Right forelimb (tissue), 1 donor: ENCODE measurements around the gene SORCS2.

Experiments
- DNase-seq: peaks from one replicate; pipeline ENCODE4 v3.0.0-alpha.2; 2018

Gene SORCS2

DNA sequence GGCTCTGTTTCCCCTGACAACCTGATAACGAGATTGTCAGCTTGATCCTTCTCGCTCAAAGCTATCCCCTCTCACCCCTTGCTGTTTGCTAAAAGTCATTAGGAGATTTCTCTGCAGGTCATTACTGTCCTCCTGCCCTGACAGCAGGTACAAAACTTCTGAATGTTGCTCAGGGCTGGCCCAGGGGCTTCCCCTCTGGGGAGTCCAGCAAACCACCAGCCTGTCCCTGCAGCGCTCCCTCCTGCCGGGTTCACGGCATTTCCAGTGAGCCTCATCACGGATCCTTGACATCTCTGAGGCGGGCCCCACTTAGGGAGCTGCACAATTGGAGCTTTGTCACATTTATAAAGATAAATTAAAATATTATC is 5.2 kb upstream of the SORCS2 start:
- DNase-seq, result peak; percentile 33

DNA sequence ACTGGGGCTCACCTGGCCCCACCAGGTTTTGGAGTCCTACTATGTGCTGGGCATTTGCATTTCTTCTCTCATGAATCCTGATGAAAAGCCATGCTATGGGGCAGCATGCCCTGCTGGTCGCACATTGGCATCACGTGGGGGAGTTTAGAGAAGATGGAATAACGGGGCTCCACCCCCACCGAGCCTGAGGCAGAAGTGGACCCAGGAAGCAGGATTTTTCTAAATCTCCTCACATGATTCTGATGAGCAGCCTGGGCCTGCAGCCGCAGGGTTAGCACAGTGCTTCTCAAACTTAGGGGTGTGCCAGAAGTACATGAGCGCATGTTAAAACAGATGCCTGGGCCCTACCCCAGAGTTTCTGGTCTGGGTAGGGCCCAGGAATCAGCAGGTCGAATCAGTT is 4.6 kb upstream of the SORCS2 start:
- peak; percentile 25 for DNase-seq

DNA sequence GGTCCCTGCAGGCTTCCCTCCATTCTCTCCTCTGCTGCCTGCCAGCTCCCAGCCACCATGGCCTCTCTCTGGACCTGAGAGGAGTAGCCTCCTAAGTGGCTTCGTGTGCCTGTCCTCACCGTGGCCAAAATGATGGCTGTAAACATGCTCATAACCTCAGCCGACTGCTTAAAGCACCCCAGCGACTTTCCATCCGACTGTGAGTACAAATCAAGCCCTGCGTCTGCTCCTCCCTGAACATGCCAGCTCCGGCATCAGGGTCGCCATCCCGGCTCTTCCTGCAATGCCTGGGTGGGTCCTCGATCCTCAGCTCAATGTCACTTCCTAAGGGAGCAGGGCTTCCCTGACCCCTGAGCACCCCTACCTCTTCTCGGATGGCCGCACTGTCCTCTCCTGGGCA is 3.3 kb upstream of the SORCS2 start:
- peak; percentile 28 for DNase-seq

DNA sequence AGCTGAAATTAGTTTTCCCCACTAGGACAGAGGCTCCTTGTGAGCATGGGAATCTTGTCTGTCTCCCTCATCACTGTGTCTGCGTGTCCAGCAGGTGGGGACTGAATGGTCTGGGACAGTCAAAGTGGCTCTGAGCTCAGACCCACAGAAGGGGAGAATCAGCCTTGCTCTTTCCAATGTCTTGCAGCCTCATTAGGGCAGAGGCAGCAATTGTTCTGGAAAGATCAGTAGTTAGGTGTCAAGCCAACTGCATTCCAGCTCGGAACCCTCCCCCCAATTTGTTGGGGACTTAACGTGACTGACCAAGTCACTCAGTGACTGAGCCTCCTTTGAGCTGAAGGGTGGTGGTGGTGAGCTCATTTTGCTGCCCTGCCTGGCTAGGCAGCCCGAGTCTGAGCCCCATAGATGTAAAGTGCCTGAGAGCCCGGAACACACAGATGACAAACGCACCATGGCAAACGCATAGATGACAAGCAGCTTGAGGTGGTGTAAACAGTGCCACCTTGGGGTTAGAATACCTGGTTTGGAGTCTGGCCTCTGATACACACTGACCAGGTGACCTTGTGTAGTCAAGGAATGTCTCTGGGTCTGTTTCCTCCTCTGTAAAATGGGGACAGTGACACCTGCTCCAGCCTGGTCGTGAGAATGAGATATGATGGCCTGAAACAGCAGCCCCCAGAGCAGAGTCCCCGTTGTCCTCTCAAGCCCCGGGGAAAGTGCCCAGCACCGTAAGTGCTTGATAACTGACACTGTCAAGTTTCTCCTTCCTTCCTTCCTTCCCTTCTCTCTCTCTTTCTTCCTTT is 2.7 kb upstream of the SORCS2 start:
- peak; percentile 35 for DNase-seq

DNA sequence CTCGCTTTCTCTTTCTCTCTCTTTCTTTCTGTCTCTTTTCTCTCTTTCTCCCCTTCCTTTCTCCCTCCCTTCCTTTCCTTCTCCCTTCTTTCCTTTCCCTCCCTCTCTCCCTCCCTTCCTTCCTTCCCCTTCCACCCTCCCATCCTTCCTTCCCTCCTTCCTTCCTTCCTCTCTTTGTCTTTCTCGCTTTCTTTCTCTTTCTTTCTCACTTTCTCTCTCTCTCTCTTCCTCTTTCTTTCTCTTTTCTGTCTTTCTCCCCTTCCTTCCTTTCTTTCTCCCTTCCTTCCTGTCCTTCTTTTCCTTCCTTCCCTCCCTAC is 2.1 kb upstream of the SORCS2 start:
- DNase-seq, result no peak

DNA sequence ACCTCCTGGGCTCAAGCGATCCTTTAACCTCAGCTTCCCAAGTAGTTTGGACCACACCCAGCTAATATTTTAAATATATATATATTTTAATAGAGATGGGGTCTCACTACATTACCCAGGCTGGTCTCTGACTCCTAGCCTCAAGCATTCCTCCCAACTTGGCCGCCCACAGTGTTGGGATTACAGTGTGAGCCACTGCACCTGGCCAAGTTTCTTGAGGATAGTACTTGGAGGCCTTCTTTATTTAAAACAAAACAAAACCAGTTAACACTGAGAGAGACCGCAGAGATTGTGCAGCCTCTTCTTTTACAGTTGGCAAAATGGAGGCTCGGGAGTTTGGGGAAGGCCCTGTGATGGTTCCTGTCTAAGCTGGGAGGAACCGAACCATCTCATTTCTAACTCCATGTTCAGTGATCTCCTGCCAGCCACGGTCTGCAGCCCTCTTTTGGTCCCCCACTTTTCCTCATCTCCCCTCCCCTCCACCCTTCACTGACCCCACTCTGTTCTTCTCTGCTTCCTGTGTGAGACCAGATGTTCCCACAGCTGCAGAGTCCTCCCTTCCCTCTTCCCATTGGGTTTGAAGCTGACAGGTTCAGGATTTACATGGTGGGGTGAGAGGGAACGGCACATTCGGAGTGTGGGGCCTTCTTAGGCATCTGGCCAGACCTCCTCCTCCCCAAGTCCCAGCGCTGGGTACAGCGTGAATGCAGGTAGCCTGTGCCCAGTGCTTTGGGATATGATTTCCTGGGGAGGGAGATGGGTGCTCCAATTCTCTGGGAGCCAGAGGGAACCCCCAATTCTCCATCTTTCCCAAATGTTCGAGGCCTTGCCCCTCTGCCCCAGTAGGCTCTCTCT is 1.4 kb upstream of the SORCS2 start:
- DNase-seq, result peak; percentile 52

DNA sequence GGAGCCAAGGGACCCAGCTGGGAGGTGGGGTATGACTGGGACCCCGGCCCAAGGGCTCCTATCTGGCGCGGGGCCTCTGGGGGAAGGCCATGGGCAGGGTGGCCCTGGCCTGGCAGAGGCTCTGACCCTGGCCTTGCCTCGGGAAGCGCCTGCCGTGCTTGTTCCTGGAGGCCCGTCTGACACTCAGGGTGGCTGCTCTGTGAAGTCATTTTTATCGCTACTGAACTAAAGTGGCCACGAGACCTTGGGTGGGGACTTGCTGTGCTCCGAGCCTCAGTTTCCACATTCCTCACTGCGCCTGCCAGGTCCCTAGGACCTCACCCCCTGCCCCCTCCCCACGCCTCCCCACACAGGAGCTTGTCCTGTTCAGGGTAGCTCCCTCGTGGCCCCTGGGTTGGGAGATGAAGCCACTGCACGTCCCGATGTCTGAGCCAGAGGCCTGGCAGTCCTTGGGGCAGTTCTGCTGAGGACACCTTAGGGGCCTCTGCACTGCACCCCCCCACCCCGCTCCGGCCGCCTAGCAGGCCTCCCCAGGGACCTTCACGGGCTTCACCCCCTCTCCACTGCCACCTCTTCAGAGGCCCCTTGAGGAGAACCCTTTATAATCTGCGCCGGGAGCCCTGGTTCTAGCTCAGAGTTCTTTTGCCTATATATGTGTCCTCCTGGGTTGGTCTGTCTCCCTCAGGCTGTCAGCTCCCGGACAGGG is 639 bp upstream of the SORCS2 start:
- DNase-seq, result peak; percentile 41

DNA sequence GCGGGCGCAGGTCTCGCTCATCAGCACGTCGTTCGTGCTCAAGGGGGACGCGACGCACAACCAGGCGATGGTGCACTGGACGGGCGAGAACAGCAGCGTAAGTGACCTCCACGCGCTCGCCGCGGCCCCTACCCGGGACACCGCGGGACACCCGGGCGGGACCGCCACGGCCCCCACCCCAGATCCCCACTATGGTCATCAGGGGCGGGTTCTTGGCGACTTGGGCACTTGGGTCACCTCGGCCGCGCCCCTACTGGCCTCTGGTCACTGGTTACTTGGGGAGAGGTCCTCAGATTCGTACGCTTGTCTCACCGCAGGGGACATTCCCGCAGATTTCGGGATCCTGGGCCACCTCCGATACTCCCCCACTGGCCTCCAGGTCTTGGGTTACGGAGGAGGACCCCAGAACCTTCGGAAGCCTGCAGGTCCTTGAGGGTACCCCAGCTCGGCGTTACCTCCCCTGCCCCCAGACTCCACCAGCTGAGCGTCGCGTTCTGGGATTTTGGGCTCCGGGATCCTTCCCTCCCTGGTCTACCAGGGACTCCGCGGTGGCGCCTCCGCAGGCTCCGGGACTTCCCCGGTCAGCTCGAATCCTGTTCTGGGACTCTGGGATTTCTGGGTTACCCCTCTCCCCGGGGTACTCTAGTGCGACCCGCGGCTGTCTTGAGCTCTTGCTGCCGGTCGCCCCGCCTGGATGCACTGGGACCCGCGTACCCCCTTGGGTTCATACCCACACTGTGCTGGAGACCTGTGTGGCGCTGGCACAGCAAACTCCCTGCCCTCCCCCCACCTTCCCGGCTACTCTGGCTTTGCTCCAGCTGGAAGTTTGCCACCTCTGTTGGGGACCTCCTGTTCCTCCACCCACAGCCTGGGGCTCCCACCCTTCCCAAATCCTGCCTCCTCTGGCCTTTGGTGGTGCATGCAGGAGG is 956 bp downstream of the SORCS2 start:
- peak; percentile 68 for DNase-seq

DNA sequence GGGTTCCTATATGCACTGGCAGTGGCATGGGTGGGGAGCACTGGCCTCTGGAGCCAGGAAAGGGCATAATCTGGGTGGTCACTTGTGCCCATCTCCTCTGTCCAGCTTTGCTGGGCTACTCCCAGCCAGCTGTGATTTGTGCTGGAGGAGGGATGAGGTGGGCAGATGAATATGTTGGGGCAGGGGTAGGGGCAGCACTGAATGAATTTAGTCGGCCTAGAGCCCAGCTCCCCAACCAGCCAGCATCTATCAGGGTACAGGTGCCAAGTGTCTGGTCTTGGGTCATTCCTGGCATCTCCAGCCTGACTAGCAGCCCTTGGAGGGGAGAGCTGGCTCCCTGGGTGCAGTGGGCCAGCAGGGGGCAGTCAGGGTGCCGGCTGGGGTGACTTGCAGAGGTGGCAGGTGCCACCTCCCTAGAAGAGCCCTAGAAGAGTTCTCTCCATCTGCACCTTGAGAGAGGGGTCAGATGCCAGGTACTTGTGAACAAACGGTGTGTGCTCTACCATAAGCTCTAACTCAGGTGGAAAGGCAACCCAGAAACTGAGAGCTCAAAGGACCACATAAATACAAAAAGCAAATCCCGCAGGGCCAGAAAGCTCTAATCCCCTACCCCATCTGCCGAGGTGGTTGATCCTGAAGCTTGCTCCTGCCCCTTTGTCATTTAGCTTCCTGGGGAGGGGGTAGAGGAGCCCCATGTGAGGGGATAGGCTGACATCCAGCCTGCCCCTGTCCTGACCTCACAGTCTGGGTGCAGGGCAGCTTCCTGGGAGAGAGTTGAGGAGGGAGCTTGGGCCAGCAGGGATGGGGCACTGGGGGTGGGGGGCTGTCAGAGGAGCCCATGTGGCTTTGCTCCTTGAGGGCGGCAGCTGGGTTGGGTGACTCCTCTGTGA is 2.2 kb downstream of the SORCS2 start:
- peak; percentile 41 for DNase-seq

DNA sequence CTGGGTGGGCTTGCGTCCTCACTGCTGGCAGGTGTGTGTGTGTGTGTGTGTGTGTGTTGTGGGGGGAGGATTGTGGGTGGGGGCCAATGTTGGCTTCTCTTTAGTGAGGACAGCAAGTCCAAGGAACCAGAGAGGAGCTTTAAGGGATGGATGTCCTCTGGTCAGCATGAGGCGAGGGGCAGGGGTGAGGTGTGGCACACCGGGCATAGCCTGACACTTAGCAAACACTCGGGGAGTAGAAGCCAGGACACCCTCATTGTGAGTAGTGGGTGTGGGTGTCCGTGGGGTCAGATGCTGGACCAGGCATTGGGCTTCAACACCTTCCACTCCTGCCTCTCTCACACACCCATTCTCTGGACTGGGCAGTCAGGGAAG is 2.8 kb downstream of the SORCS2 start:
- peak; percentile 44 for DNase-seq

DNA sequence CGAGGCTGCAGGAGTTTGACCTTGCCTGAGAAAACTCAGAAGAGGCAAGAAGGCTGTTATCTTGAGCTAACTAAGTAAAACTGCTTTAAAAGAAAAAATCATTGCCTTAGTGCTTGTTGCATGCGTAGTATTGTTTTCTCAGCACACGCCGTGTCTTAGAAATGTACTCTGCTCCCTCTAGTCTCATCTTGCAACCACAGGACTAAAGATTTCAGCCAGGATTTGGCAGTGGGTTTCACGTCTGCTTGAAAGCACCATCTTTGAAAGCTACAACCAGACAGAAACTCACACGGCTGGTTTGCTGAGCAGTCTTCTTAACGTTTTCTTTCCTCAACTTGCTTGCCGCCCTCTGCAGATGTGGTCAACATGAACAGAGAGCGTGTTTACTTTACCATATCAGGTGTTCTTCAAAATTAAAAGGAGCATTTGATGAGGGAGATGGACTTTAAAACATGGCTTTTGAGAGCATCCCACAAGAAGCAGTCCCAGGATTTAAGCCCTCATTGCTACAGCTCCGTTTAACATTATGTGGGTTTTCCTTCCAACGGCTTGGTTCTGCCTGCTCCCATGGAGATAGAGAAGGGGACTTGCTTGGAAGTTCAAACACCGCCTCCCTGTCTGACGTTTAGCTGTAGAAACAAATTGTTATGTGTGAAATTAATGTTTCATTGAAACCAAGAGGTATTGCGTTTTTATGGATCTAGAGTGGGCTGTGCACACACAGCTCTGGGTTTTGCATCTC is 3.4 kb downstream of the SORCS2 start:
- DNase-seq, result peak; percentile 43

DNA sequence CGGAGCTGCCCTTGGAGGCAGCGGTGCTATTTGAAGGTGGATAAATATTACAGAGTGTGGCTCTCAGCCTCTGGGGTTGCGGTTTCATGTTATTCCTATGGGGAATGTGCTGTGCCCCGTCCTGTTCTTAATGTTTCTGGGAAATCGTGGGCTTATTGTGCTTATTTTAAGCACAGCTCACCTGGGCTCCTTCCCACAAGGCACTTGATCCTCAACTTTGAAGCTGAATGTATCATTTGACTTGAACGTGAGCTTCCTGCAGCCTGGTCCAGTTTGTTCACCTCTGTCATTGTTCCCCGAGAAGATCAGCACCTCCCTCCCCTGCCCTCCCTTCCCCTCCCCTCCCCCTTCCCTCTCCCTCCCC is 3.9 kb downstream of the SORCS2 start:
- DNase-seq, result peak; percentile 44

DNA sequence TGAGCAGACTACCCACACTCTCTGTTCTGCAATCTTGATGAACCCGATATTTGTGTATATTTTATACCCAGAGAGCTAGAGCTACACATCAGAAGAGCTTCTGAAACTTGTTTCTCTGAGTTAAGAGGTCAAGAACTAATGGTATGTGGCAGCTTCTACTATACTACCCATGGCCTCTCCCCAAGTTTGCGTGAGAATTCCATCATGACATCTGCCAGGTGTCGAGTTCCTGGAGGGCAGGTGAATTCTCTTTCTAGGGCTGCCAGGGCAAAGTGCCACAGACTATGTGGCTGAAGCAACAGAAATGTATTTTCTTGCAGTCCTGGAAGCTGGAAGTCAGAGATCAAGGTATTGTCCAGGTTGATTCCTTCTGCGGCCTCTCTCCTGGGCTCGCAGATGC is 4.4 kb downstream of the SORCS2 start:
- DNase-seq, result peak; percentile 36

DNA sequence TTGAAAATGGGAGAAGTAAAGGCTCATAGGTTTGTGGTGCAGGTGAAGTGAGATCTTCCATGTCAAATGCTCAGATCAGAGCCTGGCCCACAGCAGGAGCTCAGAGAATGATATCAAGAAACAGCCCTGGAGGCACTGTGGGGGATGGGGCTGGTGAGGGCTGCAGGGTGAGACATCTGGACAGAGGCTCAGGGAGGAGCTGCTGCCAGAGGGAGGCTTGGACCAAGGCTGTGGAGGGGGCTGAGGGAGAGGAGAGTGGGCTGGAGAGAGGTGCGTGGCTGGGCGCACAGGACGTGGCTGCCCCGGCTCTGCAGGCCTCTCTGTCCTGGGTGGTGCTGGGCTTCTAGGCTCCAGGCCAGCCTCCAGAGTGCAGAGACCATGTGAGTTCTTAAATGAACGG is 5.6 kb downstream of the SORCS2 start:
- peak; percentile 40 for DNase-seq

DNA sequence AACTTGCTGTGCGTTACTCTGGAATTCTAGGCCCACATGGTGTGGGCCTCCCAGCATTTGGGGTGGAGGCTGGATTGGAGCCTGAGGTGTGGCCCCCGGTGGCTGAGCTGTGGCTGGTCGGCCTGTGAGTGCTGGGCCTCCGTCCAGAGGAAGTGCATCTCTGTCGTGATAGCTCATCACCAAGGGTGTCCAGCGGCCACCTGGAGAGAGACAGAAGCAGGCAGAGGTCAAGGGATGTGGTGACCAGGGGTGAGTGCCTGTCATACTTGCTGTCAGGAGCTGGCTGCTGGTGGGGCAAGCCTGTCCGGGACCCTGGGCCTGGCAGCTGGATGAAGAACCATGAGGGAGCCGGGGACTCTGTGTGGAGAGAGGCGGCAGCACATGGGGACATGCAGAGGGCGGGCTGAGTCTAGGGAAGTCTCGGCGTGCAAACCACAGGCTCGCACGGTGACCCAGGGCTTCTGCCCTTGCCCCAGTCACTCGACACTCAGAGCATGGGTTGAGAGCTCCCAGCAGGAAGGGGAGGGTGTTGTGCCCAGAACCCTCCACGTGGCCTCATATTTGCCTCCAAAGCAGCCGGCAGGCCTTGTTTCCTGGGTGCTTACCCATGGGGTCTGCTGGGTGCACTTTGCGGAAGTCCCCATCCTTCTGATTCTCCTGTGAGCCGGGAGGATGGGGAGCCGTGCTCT is 6.2 kb downstream of the SORCS2 start:
- peak; percentile 46 for DNase-seq

DNA sequence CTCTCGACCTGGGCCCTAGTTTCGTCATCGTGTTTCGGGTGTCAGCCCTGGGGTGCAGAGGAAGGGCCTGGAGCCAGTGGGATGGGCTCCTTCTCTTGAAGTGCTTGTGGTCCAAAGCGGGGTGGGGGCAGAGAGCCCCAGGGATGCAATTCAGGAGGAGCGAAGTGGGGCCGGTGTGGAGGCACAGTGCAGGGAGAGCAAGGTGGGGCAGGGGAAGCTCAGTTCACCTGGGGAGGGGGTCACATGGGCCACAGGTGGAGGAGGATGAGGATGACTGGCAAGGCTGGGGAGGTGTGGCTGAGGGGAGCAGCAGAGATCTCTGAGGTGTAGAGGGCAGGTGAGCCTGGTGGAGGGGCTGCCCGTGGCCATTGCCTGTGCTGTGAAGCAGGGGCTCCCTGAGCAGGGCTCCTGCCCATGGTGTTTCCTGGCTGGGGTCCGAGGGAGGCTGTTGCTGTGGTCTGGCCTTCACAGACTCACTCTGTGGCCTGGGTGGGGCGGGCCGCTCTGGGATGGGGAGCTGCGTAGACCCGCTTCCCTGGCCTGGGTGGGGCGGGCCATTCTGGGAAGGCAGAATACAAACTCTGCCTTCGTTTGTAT is 6.9 kb downstream of the SORCS2 start:
- peak; percentile 44 for DNase-seq

DNA sequence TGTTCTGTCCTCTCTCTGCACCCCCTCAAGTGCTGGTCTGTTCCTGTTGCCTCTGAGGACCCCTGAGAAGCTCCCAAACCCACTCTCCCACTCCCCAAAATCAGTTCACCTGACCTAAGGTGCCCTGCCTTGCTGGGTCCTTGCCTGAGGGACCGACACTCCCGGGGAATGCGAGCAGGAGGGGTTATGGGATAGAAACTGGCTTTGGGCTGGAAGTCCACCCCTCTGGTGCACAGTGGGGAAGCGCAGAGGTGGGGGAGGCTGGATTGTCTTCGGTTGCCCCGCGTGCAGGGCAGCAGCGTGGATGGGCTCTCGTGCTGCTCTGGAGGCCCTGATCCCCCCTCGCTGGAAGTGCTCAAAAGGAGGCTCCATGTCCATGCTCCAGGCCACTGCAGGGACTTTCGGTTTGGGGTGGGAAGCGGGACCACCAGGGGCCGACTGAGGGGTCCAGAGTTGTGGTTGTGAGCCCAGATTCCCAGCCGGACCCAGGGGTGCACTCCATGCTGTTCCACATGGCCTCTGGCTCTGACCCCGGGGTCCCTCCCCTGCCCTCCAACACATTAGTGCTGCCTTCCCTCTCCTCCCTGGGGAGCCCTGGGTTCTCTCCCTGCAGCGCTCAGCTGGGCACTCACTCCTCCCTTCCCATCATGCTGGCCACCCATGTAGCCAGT is 7.6 kb downstream of the SORCS2 start:
- DNase-seq, result peak; percentile 41

DNA sequence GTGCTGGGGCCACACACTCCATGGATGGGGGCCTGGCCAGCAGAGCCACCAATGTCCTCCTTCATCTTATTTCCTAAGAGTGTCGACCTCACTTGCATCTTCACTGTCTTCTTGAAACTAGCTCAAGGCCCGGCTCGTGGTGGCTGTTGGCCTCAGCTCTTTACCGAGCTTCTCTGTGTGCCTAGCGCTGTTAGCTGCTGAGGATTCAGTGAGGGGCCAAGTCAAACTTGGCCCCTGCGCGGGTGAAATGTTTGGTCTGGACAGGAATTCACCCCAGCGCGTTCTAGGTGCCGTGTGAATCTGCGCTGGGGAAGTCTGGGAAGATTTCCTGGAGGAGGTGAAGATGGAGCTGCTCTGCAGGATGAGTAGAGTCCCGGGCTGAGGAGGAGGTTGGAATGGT is 8.5 kb downstream of the SORCS2 start:
- DNase-seq, result peak; percentile 31
